Measurements from ENCODE around the gene CAPS2. TPM values are rescaled to one million over a fixed set of nuclear protein-coding genes. Genes with fewer than 3 reads are reported as not detected.

Gene CAPS2
- total RNA-seq, 2 donors from 2014 or later, result 18.7 to 23.0 TPM

GRCh38 chr12:75345531-75345930, 15.4 kb upstream of the CAPS2 start:
- Histone ChIP-seq H3K9me3 (no peaks in the 10 kb centered on the region), H3K36me3 (no peaks in the 10 kb centered on the region), H3K4me3 (no peak overlapping the region), H3K27me3 (replicated peaks; ENCODE audit: insufficient read depth) (no peaks in the 10 kb centered on the region), H3K4me1 (ENCODE audit: control insufficient read depth in 1 of 2, low read depth in 2 of 2) (no peaks in the 10 kb centered on the region), H3K27ac (no peak overlapping the region)
- ATAC-seq (ENCODE audit: insufficient number of reproducible peaks, low FRiP score, low read depth), result no peak
- TF ChIP-seq CTCF (IDR thresholded peaks at IDR 0.05), result no peak
- no peak for DNase-seq (ENCODE audit: low spot score)

GRCh38 chr12:75341873-75342272, 11.7 kb upstream of the CAPS2 start:
- no peak for ATAC-seq (ENCODE audit: insufficient number of reproducible peaks, low FRiP score, low read depth)
- Histone ChIP-seq H3K4me1 (ENCODE audit: control insufficient read depth in 1 of 2, low read depth in 2 of 2) (no peaks in the 10 kb centered on the region), H3K4me3 (no peak overlapping the region), H3K36me3 (no peaks in the 10 kb centered on the region), H3K27ac (no peak overlapping the region), H3K9me3 (no peaks in the 10 kb centered on the region), H3K27me3 (replicated peaks; ENCODE audit: insufficient read depth) (no peaks in the 10 kb centered on the region)
- no peak for TF ChIP-seq CTCF (IDR thresholded peaks at IDR 0.05)
- DNase-seq (ENCODE audit: low spot score), result no peak

- H3K27ac ChIP-seq, result no peak overlapping the region
- H3K27me3 ChIP-seq (replicated peaks; ENCODE audit: insufficient read depth), result no peaks in the 10 kb centered on the region
- H3K4me1 ChIP-seq (ENCODE audit: control insufficient read depth in 1 of 2, low read depth in 2 of 2), result peaks cover 0 to 2% of the 10 kb centered on the region in 2 donors
- no peaks in the 10 kb centered on the region for H3K9me3 ChIP-seq
- H3K4me3 ChIP-seq, result no peak overlapping the region
- no peaks in the 10 kb centered on the region for H3K36me3 ChIP-seq
- no peak for ATAC-seq (ENCODE audit: insufficient number of reproducible peaks, low FRiP score, low read depth)
- no peak for DNase-seq (ENCODE audit: low spot score)
- TF ChIP-seq CTCF (IDR thresholded peaks at IDR 0.05), result no peak
These were observed 7.8 kb upstream of the CAPS2 start for GRCh38 chr12:75337905-75338304.

- peak within 1 kb of the TSS; percentile 23 to 25 for H3K27ac ChIP-seq
- H3K4me3 ChIP-seq, result peak within 1 kb of the TSS; percentile 73
- ATAC-seq (ENCODE audit: insufficient number of reproducible peaks, low FRiP score, low read depth) (peak; percentile 69), DNase-seq (ENCODE audit: low spot score) (peak; percentile 78)
- no peaks in the 10 kb centered on the region for H3K27me3 ChIP-seq (replicated peaks; ENCODE audit: insufficient read depth)
- peaks cover 2 to 3% of the 10 kb centered on the region in 2 donors for H3K4me1 ChIP-seq (ENCODE audit: control insufficient read depth in 1 of 2, low read depth in 2 of 2)
- H3K9me3 ChIP-seq, result no peaks in the 10 kb centered on the region
- peak; percentile 91 for TF ChIP-seq CTCF (IDR thresholded peaks at IDR 0.05)
- no peaks in the 10 kb centered on the region for H3K36me3 ChIP-seq
These were observed 4.4 kb upstream of the CAPS2 start, which contains the start of gene GLIPR1L1 for GRCh38 chr12:75334384-75335030. Gene GLIPR1L1 (plus strand): TSS chr12:75334670. CDS start chr12:75334729, 59 bp downstream.

GRCh38 chr12:75327642-75328041, 2.5 kb downstream of the CAPS2 start:
- no peak overlapping the region for H3K27ac ChIP-seq
- no peak for DNase-seq (ENCODE audit: low spot score)
- H3K9me3 ChIP-seq, result no peaks in the 10 kb centered on the region
- no peak for ATAC-seq (ENCODE audit: insufficient number of reproducible peaks, low FRiP score, low read depth)
- H3K4me3 ChIP-seq, result no peak overlapping the region
- H3K36me3 ChIP-seq, result no peaks in the 10 kb centered on the region
- TF ChIP-seq CTCF (IDR thresholded peaks at IDR 0.05), result no peak
- H3K4me1 ChIP-seq (ENCODE audit: control insufficient read depth in 1 of 2, low read depth in 2 of 2), result peaks cover 0 to 9% of the 10 kb centered on the region in 2 donors
- no peaks in the 10 kb centered on the region for H3K27me3 ChIP-seq (replicated peaks; ENCODE audit: insufficient read depth)

Data from thoracic aorta (tissue), 2 donors.